ENCODE data around the gene NOTCH4. TPM values are rescaled to one million over a fixed set of nuclear protein-coding genes. Genes with fewer than 3 reads are reported as not detected.

The NOTCH4 gene
- total RNA-seq, 1 donor, result 1.1 TPM

GRCh38 chr6:32184084-32184640 lies 39.7 kb downstream of the NOTCH4 start, which contains the start of gene AGER:
AGER (minus strand) TSS chr6:32184253; CDS start chr6:32184222, 31 bp downstream.
- no peak for TF ChIP-seq CTCF (IDR thresholded peaks at IDR 0.05; ENCODE audit: insufficient read depth, low read length)
- DNase-seq (ENCODE audit: low read depth), result no peak
- H3K4me3 ChIP-seq (ENCODE audit: low read depth, low read length), result no peak within 1 kb of the TSS

- TF ChIP-seq CTCF (IDR thresholded peaks at IDR 0.05; ENCODE audit: insufficient read depth, low read length), result no peak
- no peak overlapping the region for H3K4me3 ChIP-seq (ENCODE audit: low read depth, low read length)
Measured at GRCh38 chr6:32183483-32184083, 40.3 kb downstream of the NOTCH4 start.

GRCh38 chr6:32183030-32183429 lies 40.8 kb downstream of the NOTCH4 start:
- DNase-seq (ENCODE audit: low read depth), result no peak
- TF ChIP-seq CTCF (IDR thresholded peaks at IDR 0.05; ENCODE audit: insufficient read depth, low read length), result no peak

More at GRCh38 chr6:32183483-32184083, 40.3 kb downstream of the NOTCH4 start:
- DNase-seq (ENCODE audit: low read depth), result no peak

GRCh38 chr6:32182555-32182981 lies 41.3 kb downstream of the NOTCH4 start:
- H3K4me3 ChIP-seq (ENCODE audit: low read depth, low read length), result no peak overlapping the region
- TF ChIP-seq CTCF (IDR thresholded peaks at IDR 0.05; ENCODE audit: insufficient read depth, low read length), result no peak
- no peak for DNase-seq (ENCODE audit: low read depth)

More at GRCh38 chr6:32183030-32183429, 40.8 kb downstream of the NOTCH4 start:
- no peak overlapping the region for H3K4me3 ChIP-seq (ENCODE audit: low read depth, low read length)

GRCh38 chr6:32181915-32182529 lies 41.8 kb downstream of the NOTCH4 start:
- H3K4me3 ChIP-seq (ENCODE audit: low read depth, low read length), result no peak overlapping the region
- TF ChIP-seq CTCF (IDR thresholded peaks at IDR 0.05; ENCODE audit: insufficient read depth, low read length), result no peak
- no peak for DNase-seq (ENCODE audit: low read depth)

GRCh38 chr6:32181148-32181702 lies 42.6 kb downstream of the NOTCH4 start:
- H3K4me3 ChIP-seq (ENCODE audit: low read depth, low read length), result no peak overlapping the region
- TF ChIP-seq CTCF (IDR thresholded peaks at IDR 0.05; ENCODE audit: insufficient read depth, low read length), result no peak
- DNase-seq (ENCODE audit: low read depth), result no peak

Data from fibroblast of the aortic adventitia (primary cell).